Measurements from ENCODE around the gene ALX1.

GRCh38 chr12:85301051-85301450 lies 21.0 kb downstream of the ALX1 start:
- TF ChIP-seq USF2 (CRISPR knock-in tag; IDR thresholded peaks at IDR 0.05) = no peak
- no peak for TF ChIP-seq TEAD4 (IDR thresholded peaks at IDR 0.05; ENCODE audit: low read length)
- no peak for TF ChIP-seq TEAD4 (CRISPR knock-in tag; IDR thresholded peaks at IDR 0.05; ENCODE audit: borderline replicate concordance)
- no peak for TF ChIP-seq CREBBP (IDR thresholded peaks at IDR 0.05; ENCODE audit: low read depth, low read length)
- TF ChIP-seq NFE2L1 (tag; IDR thresholded peaks at IDR 0.05; ENCODE audit: borderline replicate concordance, low read depth) = no peak
